Putamen (tissue), 1 donor: ENCODE measurements around the gene SGSM1.

Experiments
- DNase-seq: peaks from one replicate; pipeline ENCODE4 v3.0.0-alpha.2; 2016; ENCODE audit warnings: low spot score

Gene SGSM1, protein sequence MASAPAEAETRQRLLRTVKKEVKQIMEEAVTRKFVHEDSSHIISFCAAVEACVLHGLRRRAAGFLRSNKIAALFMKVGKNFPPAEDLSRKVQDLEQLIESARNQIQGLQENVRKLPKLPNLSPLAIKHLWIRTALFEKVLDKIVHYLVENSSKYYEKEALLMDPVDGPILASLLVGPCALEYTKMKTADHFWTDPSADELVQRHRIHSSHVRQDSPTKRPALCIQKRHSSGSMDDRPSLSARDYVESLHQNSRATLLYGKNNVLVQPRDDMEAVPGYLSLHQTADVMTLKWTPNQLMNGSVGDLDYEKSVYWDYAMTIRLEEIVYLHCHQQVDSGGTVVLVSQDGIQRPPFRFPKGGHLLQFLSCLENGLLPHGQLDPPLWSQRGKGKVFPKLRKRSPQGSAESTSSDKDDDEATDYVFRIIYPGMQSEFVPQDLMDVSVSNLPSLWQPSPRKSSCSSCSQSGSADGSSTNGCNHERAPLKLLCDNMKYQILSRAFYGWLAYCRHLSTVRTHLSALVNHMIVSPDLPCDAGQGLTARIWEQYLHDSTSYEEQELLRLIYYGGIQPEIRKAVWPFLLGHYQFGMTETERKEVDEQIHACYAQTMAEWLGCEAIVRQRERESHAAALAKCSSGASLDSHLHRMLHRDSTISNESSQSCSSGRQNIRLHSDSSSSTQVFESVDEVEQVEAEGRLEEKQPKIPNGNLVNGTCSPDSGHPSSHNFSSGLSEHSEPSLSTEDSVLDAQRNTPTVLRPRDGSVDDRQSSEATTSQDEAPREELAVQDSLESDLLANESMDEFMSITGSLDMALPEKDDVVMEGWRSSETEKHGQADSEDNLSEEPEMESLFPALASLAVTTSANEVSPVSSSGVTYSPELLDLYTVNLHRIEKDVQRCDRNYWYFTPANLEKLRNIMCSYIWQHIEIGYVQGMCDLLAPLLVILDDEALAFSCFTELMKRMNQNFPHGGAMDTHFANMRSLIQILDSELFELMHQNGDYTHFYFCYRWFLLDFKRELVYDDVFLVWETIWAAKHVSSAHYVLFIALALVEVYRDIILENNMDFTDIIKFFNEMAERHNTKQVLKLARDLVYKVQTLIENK

DNA sequence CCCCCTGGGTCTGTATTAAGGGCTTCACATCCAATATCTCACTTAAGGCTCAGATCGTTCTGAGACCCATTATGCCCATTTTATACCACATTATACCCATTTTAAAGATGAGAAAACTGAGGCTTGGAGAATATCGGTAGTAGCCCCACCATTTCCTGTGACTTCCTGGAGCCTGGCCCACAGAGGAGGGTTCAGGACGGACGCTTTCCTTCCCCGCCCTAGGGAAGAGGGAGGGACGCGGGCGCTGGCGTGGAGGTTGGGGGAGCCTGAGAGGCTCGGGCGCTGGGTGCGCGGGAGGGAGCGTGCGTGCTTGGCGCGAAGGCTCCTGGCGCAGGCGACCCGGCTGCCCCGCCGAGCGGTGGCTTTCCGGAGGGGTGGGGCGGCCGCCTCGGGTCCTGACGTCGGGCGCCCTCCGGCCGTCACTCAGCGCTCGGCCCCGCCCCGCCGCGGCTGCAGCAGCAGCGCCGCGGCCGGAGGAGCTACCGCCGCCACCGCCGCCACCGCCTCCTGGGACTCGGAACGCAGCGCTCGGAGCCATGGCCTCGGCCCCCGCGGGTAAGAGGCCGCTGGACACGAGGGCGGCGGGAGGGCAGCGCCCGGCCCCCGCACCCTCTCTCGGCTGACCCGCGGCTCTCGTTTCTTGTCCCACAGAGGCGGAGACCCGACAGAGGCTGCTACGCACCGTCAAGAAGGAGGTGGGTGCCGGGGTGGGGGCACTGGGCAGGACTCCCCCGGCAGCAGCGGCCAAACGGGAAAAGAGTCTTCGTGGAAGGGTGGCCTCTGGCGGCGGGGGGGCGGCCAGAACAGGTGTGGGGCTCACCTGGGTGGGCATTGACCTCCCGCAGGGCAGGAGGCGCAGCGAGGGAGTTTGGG lies at the start of gene SGSM1:
Gene SGSM1 (plus strand): TSS at position 422 of the 873 bp plus-strand sequence. CDS start 115 bp downstream, at position 537.
- peak; percentile 61 for DNase-seq

DNA sequence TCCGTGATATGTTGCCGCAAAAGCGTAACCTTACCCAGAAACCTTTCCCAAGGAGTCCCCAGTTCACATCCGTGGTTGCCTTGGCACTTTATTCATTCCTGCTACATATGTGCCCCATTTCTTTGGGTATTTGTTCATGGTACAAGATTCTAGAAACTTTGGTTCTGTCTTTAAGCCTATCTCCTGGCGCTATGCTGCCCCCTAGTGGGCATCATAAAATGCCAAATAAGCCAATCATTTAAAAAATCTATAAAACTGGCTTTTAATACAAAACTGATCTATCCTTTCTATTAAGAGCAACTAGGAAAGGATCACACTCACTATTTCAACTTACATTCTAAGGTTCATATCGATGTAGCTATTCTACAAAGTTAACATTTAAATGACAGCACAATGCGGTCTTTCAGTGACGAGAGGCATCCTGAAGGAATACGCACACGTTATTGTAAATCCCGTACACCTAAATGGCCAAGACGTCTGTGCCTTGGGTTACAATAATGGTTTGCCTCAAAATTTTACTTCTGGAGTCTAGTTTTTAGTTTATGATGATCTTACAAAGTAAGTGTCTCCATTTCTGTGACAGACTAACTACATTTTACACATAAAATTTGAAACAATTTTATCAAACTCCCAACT lies 47.7 kb upstream of the SGSM1 start:
- peak; percentile 23 for DNase-seq

DNA sequence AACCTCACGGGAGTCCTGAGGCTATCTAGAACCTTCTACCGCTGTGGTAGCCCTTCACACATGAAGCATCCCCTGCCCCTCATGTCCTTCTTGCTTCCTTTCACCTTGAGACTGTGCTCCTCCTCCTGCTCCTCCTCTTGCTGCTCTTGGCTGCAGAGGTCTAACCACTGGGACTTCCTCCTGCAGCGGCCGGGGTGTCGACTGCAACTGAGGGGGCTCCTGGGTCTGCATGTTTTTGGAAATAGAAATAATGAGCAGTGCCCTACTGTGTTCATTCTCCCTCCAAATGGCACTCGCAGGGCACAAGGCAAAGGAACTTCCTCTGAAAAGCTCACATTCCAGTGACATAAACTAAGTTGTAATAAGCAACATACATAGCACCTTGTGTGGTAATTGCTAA lies 46.2 kb upstream of the SGSM1 start:
- DNase-seq, result no peak

DNA sequence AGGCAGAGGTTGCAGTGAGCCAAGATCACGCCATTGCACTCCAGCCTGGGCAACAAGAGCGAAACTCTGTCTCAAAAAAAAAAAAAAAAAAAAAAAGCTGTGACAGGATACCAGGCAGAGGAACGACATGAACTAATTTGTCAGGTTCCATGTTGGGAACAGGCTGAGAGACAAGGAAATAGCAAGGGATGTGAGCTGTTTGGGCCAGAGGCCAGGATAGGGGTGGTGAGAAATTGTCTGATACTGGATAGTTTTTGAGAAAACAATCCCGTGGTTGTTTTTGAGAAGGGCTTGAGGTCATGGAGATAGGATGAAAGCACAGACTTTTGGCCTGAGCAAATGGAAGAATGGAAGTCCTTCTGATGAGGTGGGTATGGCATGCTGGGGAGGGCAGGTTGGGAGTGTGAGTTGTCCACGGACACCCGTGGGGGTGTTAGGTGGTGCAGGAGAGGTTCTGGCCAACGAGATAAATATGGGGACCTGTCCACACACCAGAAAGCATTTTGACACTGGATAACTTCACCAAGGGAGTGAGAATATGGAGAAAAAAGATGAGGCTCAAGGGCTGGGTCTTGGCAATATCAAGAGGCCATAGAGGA lies 45.2 kb upstream of the SGSM1 start:
- DNase-seq, result no peak

DNA sequence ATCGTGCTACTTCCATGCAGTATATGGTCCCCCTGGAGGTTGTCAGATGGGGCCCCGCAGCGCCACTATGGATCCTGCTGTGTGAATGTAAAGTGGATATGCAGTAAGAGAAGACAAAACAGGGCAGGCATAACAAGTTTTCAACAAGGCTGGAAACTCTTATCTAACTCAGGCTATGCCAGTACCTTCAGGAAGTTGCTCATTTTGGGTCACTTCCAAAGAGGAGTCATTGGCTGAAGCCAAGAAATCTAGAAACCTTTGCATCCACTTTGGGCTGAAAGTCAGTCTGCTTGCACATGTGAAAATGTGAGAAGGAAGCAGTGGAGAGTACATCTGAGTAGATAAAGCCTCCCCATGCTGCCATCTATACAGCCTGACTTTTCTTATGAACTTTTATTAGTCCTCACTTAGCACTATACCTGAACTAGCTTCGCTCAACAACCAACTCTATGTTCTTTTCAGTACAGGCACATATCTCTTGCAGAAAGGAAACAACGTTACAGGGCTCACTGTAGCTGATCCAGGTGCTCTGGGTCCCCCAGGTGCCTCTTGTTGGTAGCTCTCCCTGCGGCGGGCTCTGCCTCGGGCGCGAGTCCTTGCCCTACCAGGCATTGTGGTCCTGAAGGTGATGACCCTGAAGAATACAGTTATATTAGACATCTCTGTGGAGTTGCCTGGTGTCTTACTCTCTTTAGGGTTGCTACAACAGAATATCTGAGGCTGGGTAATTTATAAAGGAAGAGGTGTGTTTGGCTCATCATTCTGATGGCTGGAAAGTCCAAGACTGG lies 43.9 kb upstream of the SGSM1 start:
- DNase-seq, result no peak

DNA sequence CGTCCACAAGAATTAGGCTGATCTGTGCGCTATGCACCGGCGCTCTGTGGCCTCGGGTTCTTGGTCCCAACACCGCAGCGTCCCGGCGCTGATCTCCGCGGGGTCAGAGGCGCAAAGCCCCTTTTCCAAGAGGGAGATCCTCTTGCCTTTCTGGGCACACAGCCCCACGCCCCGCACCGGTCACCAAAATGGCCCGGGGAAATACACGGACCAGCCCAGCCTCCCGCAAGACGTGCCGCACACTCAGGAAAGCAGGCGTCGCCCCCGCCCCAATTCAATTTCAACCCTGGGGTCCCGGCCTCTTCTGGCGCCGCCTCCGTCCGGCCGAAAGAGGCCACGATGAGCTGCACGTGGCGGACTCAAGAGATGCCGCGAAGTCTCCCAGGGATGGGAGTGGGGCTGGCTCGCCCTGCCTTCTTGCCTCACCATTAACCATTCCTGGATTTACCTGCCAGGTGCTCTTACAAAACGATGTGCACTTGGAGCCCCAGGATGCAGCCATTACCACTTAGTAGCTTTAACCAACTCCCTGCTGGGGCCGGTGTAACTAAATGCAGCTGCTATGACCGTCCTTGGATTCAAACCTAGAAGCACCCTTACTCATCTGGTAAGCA lies 42.0 kb upstream of the SGSM1 start:
- no peak for DNase-seq

DNA sequence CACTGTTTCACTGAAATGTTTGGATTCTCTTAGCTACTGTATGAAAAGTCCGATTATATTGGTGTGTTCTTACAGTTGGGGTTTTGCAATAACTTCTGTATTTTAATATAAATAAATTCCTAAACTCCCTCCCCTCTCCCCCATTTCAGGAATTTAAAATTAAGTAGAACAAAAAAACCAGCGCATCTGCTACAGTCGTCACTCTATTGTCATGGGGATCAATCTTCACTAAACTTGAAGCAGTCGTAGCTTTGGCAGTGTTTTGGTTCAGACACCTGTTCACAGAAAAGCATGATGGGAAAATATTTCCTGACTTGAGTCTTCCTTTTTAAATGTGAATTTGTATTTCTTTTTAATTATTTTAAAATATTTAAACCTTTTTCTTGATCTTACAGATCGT lies 40.8 kb upstream of the SGSM1 start:
- no peak for DNase-seq

DNA sequence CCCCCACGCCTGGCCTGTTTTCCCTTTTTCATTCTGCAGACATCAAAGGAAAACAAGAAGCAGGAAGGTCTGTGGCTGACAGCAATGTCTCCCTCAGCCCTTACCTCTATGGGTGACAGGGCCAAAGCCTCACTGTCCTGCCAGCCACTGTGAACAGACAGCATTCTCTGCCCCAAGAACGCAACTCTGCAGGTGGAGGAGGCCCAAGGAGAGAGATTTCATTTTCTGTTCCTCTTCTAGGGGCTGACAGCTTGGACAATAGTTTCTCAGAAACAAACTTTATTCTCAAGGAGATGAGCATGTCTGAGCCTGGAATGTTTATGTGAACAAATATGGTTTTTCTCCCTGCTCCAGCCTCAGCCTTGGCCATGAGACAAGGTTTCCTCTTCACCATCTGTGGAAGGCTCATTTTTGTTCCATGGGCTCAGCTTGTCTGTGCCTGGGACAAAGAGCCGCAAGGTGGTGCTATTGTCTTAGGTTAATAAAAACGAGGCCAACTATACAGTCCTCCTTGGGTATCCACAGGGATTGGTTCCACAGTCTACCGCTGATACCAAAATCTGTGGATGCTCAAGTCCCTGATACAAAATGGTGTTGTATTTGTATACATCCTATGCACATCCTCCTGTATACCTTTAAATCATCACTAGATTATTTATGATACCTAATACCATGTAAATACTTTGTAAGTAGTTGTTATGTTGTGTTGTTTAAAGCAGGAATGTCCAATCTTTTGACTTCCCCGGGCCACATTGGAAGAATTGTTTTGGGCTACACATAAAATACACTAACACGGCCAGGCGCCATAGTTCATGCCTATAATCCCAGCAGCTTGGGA lies 37.3 kb upstream of the SGSM1 start:
- DNase-seq, result peak; percentile 25

DNA sequence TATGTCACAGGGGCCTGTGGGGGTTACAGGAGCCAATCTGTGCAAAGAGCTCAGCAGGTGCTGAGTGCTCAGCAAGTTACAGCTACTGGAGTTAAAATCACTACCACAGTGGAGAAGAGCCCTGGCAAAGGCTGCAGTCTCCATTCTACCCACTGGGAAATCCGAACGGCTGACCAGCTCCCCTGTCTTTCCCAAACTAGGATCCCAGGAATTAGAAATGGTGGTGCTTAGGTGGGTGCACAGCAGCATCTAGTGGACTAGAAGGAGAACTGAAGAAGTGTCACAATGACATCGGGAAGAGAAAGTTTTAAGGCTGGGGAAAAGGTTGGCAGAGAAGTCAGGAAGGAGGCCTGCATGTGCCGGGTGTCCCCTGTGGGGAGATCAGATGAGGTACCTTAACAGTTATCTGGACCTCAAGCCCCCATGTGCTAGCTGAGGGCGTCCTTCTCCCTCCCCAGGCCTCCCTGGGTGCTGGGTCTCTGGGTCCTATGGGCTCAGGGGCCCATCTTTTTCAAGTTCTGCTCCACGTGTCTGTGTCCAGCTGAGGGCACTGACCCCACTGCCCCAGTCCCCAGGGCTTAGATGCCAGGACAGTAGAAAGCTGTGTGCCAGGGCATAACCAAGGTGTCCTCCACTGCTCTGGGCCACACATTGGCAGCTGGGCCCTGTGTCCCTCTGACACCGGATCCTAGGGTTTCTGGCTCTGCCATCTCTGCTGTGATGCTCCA lies 33.4 kb upstream of the SGSM1 start:
- DNase-seq, result no peak

DNA sequence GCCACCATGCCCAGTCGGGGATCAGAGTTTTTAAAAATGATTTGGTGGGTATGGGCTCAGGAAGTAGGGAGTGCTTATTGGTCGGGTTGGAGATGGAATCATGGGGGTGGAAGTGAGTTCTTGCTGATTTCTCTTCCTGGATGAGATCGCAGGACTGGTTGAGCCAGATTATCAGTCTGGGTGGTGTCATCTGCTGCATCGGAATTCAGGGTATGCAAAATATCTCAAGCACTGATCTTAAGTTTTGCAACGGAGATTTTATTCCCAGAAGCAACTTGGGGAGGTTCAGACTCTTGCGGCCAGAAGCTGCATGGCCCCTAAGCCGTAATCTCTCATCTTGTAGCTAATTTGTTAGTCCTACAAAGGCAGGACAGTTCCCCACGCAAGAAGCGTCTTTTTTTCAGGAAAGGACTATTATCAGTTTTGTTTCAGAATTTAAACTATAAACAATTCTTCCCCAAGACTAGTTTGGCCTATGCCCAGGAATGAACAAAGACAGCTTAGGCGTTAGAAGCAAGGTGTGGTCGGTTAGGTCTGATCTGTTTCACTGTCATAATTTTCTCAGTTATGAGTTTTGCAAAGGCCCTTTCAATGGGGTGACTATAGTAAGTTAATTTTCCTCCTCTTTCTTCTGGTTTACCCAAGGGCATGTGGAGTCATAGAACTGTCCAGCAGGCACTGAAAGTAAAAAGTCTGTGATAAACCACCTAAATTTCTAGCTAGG lies 30.1 kb upstream of the SGSM1 start:
- no peak for DNase-seq

DNA sequence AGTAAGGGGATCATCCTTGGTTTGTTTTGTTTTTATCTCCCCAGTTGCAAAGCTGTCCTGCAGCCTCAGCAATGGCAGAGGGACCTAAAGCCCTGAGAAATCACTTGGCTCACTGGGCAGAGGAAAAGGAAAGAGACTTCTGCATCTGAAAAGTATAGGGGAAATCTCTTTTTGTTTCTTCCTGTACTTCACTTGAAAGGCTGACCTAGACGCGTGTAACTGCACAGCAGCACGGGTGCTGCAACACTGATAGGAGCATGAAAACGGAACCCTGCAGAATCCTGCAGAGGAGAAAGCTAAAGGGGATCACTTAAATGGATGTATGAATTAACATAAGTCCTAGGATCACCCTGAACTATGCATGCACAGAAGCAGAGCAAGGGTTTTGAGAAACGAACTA lies 29.5 kb upstream of the SGSM1 start:
- DNase-seq, result no peak

DNA sequence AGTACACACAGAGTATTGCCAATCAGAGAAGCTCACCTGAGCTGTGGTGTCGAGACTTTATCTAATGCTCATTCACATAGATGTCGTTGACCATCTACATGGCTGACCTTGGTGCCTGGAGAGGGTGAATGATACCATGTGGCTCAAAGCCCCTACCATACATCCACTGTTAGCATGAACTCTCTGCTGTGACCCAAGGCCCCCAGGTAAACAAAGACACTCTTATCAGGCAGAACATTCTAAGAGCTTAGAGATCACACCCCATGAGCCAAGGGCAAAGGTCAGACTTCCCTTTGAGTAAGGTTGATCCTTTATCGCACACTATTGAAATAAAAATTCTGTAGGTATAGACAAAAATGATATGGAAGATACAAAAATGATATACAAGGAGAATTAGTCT lies 16.5 kb upstream of the SGSM1 start:
- DNase-seq, result no peak

DNA sequence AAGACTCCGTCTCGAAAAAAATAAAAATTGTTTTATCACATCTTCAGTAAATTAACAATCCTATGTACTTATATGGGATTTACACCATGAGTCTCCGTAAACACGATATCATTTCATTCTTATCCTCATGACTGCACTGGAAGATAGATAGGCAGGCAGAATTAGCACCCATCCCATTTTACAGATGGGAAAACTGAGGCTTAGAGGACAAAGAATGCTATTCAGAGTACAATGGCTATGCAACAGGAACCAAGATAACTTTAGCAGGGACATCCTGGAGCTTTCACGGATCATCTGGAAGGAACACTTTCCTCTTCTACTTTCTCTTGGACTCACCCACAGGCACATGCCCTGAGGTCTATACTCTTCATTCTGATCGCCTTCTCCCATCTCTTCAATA lies 14.6 kb upstream of the SGSM1 start:
- no peak for DNase-seq

DNA sequence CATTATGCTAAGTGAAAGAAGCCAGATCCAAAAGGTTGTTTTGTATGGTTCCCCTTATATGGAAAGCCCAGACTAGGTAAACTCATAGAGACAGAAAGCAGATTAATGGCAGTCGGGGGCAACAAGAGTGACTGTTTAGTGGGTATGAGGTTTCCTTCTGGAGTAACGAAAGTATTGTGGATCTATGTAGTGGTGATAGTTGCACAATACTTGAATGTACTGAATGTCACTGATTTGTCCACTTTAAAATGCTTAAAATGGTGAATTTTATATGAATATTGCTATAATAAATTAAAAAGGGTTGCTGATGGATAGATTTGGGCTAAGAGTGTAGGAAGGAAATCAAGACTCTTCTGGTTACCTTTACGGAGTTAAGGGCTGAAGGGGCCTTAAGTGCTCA lies 10.0 kb upstream of the SGSM1 start:
- DNase-seq, result no peak

DNA sequence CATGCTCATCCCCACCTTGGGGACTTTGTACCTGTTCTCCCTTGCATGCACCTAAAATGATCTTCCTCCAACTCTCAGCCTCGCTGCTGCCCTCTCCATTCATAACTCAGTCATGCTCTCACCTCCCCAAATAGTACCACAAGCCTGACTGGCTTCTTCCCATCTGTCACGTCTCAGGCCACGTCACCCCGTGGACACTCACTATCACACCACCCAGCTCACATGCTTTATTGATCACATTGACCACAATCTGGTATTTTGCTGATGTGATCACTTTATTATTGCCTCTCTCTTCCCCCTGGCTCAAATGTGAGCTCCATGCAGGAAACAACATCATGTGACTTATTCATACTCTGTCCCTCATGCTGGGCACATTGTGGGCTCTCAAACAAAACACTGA lies 9.2 kb upstream of the SGSM1 start:
- DNase-seq, result no peak

DNA sequence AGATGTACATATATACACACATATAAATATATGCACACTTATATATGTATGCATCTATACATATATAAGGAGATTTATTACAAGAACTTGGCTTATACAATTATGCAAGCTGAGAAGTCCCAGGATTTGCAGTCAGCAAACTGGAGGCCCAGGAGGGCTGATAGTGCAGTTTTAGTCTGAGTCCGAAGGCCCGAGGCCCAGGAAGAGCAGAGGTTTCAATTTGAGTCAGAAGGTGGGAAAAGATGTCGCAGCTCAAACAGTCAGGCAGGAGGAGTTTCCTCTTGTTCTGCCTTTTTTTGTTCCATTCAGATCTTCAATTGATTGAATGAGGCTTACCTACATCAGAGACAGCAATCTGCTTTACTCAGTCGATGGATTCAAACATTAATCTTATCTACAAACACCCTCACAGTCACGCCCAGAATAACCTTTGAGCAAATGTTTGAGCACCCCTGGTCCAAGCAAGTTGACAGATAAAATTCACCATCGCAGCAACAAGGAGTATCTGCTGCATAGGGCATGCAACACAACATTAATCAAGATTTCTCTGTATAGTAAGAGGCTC lies 4.0 kb upstream of the SGSM1 start:
- no peak for DNase-seq

DNA sequence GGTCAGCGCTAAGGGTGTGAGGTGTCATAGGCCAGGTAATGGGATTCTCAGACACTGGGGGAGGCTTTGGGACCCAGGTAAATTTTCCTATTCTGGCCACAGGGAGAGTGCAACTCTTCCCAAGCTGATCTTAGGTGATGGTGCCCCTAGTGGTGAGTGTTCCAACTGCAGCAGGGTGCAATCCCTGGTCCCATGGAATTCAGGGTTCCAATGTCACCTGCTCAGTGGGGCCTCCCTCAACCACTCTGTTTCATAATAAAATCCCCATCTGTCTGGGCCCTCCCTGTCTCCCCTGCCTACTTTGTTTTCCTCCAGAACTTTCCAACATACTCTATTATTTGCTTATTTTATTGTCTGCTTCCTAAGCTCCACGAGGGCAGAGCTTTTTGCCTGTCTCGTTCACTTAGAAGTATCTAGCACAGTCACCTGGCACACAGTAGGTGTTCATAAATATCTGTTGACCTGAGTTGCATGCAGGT lies 2.9 kb upstream of the SGSM1 start:
- no peak for DNase-seq
